Endothelial cell (in vitro differentiated cells): Measurements from ENCODE around the gene WNT5A. TPM values are rescaled to one million over a fixed set of nuclear protein-coding genes. Genes with fewer than 3 reads are reported as not detected.

Source experiments
- DNase-seq: peaks from one replicate; pipeline ENCODE4 v3.0.0; 2021; ENCODE audit warnings: low spot score
- H3K27ac Mint-ChIP-seq: one replicate; pipeline ENCODE4 v1.8.0; 2021; ENCODE audit warnings: mixed read lengths, inconsistent platforms; ENCODE audit not compliant: unreplicated experiment
- H3K27me3 Mint-ChIP-seq: one replicate; pipeline ENCODE4 v1.8.0; 2021; ENCODE audit warnings: mild to moderate bottlenecking, moderate library complexity, mixed read lengths, inconsistent platforms; ENCODE audit not compliant: unreplicated experiment
- H3K36me3 Mint-ChIP-seq: one replicate; pipeline ENCODE4 v1.8.0; 2021; ENCODE audit warnings: mild to moderate bottlenecking, low read depth, mixed read lengths, inconsistent platforms; ENCODE audit not compliant: unreplicated experiment
- H3K4me1 Mint-ChIP-seq: one replicate; pipeline ENCODE4 v1.8.0; 2021; ENCODE audit warnings: mild to moderate bottlenecking, mixed read lengths, inconsistent platforms; ENCODE audit not compliant: unreplicated experiment
- H3K4me3 Mint-ChIP-seq: one replicate; pipeline ENCODE4 v1.8.0; 2021; ENCODE audit warnings: mild to moderate bottlenecking, mixed read lengths, inconsistent platforms; ENCODE audit not compliant: unreplicated experiment
- H3K9me3 Mint-ChIP-seq: one replicate; pipeline ENCODE4 v1.8.0; 2021; ENCODE audit warnings: mixed read lengths, inconsistent platforms; ENCODE audit not compliant: unreplicated experiment
- CTCF ChIP-seq: fragments of 200-600 bp; sonication (generic); IDR thresholded peaks from one replicate; pipeline ENCODE4 v1.5.0; 2021; ENCODE audit warnings: antibody characterized with exemption; ENCODE audit not compliant: unreplicated experiment
- total RNA-seq: library from RNA; stranded (reverse); fragmentation: NEBNext Ultra II Directional; extraction: Animal tissue kit (Norgen Biotek cat#: 25700); gene quantifications from one replicate; pipeline ENCODE4 v1.2.1, GENCODE V29; 2021; ENCODE audit not compliant: unreplicated experiment

Gene WNT5A
- total RNA-seq, 1 donor from 2014 or later, result 9.7 TPM

DNA sequence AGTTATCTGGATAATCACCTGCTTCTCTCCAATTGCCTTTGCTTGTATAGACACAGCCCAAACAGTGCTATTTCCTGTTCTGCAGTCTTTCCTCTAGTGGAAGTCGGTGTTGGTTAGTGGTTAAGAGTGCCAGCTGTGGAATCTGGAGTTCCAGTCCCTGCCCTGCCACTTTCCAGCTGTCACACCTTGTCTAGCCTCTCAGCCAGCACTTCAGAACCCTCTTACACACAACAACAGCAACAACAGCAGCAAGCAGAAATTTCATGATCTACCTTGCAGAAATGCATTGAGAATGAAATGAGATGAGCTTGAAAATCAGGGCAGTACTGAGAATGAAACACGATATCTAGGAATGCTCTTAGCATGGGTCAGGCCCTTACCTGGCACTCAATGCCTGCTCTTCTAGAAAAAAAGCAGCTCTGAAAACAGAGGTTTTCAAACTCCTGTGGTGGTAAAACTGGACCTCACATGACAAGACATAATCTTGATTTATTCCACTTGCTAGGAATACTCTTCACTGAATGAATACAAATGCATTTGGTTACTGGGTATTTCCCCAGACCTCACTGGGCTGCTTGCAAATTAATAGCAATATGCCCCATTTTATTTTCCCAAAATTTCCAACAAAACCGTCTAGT is 3.3 kb upstream of the WNT5A start:
- Mint-ChIP-seq H3K4me3 (peak overlapping the region; percentile 33), H3K4me1 (peaks cover 35% of the 10 kb centered on the region), H3K9me3 (no peaks in the 10 kb centered on the region), H3K27ac (peak overlapping the region; percentile 23), H3K36me3 (no peaks in the 10 kb centered on the region), H3K27me3 (peaks cover 5% of the 10 kb centered on the region)
- no peak for TF ChIP-seq CTCF
- DNase-seq, result no peak

- Mint-ChIP-seq H3K36me3 (peaks cover 1% of the 10 kb centered on the region), H3K4me3 (peak overlapping the region; percentile 90), H3K27ac (no peak overlapping the region), H3K4me1 (peaks cover 37% of the 10 kb centered on the region), H3K27me3 (peaks cover 6% of the 10 kb centered on the region), H3K9me3 (no peaks in the 10 kb centered on the region)
- DNase-seq, result peak; percentile 46
- no peak for TF ChIP-seq CTCF
Observed at GRCh38 chr3:55489798-55490132, 2.7 kb upstream of the WNT5A start.

DNA sequence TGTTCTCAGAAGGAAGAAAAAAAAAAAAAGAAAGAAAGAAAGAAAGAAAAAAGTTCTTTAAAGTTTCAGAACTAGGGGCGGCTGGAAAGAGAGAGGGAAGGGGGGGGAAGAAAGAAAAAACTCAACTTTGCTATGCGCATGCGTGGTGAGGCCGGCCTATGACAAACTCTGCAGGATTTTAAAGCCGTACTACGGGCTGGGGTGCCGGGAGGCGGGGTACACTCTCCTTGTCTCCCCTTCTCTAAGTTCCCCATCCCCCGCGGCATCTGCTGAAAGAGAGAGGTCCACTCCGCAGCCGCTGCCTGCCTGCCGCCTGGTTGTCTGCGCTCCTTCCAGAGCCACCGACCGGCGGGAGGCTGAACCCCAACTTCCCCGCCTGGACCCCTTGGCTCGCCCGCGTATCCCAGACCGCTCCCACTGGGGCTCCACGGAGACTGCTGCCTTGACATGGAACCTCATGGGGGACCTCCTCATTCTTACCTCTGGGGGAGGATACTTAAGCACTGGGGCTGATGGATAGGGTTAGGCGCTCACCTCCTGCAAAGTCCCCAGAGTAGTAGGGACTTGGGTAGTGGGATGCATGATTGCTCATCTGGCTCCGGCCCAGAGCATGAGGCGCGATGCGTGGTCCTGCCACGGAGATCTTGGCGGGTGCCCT is 1.4 kb upstream of the WNT5A start:
- Mint-ChIP-seq H3K36me3 (peaks cover 5% of the 10 kb centered on the region), H3K27me3 (peaks cover 9% of the 10 kb centered on the region), H3K4me3 (peak overlapping the region; percentile 90), H3K27ac (no peak overlapping the region), H3K9me3 (no peaks in the 10 kb centered on the region), H3K4me1 (peaks cover 48% of the 10 kb centered on the region)
- no peak for TF ChIP-seq CTCF
- DNase-seq, result peak; percentile 40

GRCh38 chr3:55487381-55488241 is 505 bp upstream of the WNT5A start:
- Mint-ChIP-seq H3K36me3 (peaks cover 9% of the 10 kb centered on the region), H3K4me1 (peaks cover 52% of the 10 kb centered on the region), H3K4me3 (peak overlapping the region; percentile 90), H3K27me3 (peaks cover 16% of the 10 kb centered on the region), H3K27ac (no peak overlapping the region), H3K9me3 (no peaks in the 10 kb centered on the region)
- peak; percentile 39 for DNase-seq
- no peak for TF ChIP-seq CTCF
